Measurements from ENCODE around the gene DOCK2. TPM values are rescaled to one million over a fixed set of nuclear protein-coding genes. Genes with fewer than 3 reads are reported as not detected.
A peak's percentile ranks its signal among the peaks of the same experiment; 100 is the strongest.

Gene DOCK2
- total and polyA plus RNA-seq, 5 experiments from 2014 or later, result 59.5 to 182 (median 84.6) TPM

GRCh38 chr5:169626779-169627178 is 10.3 kb upstream of the DOCK2 start:
- peaks cover 0 to 4% (median 2%) of the 10 kb centered on the region in 4 donors for H3K4me1 Mint-ChIP-seq
- POLR2A ChIA-PET, result no interaction called here

DNA sequence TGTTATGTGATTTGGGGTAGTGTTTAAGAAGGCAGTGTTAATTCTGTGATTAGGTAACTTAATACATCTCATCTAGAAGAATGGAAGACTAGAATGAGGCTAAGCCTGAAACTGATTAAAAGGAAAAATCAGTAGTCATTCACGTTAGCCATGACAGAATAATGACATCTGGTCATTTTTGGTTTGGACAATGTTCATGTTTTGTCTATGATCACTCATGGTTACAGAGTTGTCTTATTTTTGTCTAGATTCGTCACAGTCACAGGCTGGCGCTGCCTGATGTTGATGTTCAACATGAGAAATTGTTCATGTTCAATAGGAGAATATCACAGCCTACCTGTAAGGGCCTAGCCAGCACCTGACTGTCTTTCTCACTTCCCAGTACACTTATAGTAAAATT is 9.5 kb upstream of the DOCK2 start:
- POLR2A ChIA-PET, result no interaction called here
- H3K9me3 Mint-ChIP-seq, result peaks cover 0 to 5% (median 0%) of the 10 kb centered on the region in 9 donors
- peaks cover 2 to 10% (median 4%) of the 10 kb centered on the region in 5 donors for H3K27me3 Mint-ChIP-seq
- H3K4me1 Mint-ChIP-seq, result peaks cover 0 to 4% (median 2%) of the 10 kb centered on the region in 4 donors
- no peak overlapping the region for H3K4me3 Mint-ChIP-seq
- no peak overlapping the region for H3K27ac Mint-ChIP-seq
- no peak for ATAC-seq
- no peak for DNase-seq
- no peaks in the 10 kb centered on the region for H3K36me3 Mint-ChIP-seq

More at GRCh38 chr5:169626779-169627178, 10.3 kb upstream of the DOCK2 start:
- Mint-ChIP-seq H3K9me3 (peaks cover 0 to 5% (median 0%) of the 10 kb centered on the region in 9 donors), H3K4me3 (no peak overlapping the region), H3K27ac (no peak overlapping the region), H3K36me3 (no peaks in the 10 kb centered on the region), H3K27me3 (peaks cover 2 to 5% (median 4%) of the 10 kb centered on the region in 5 donors)
- ATAC-seq (no peak), DNase-seq (no peak)

GRCh38 chr5:169628892-169629291 is 8.2 kb upstream of the DOCK2 start:
- DNase-seq, result no peak
- H3K4me1 Mint-ChIP-seq, result peaks cover 0 to 4% (median 1%) of the 10 kb centered on the region in 4 donors
- POLR2A ChIA-PET, result no interaction called here
- no peaks in the 10 kb centered on the region for H3K36me3 Mint-ChIP-seq
- no peak overlapping the region for H3K27ac Mint-ChIP-seq
- no peak for ATAC-seq
- H3K27me3 Mint-ChIP-seq, result peaks cover 2 to 10% (median 4%) of the 10 kb centered on the region in 5 donors
- H3K9me3 Mint-ChIP-seq, result no peaks in the 10 kb centered on the region
- H3K4me3 Mint-ChIP-seq, result no peak overlapping the region

DNA sequence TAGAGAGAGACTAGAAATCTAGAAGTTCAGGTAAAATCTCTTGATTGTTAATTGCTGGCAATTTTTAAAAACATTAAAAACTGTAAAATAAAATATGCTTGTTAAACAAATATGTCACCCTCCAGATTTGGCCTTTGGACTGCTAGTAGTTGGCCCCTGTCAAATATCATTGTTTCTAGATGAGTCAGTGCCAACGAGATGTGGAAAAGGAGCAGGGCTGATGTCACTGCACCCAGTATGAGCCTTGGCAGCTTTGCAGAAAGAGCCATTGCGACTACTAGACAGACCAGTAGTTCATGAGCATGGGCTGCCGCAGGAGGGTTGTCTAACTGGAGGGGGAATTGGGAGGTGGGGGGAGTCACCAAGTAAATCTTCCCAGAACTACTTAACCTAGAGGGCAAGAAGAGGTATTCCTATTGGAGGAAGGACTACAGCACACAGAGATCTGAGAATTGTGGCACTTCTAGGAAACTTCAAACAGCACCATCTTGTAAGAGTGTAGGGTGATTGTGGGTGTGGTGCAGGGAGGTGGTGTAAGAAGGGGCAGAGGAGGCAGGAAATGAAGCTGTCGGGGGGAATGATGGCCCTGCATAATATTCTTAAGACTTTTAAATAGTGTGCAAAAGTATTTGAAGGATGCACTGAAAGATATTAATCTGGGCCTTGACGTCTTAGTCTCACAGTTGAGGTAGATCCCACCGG is 7.1 kb upstream of the DOCK2 start:
- Mint-ChIP-seq H3K27ac (no peak overlapping the region), H3K36me3 (no peaks in the 10 kb centered on the region), H3K27me3 (peaks cover 2 to 10% (median 4%) of the 10 kb centered on the region in 5 donors), H3K9me3 (peaks cover 0 to 8% (median 3%) of the 10 kb centered on the region in 9 donors), H3K4me3 (no peak overlapping the region), H3K4me1 (peaks cover 0 to 4% (median 0%) of the 10 kb centered on the region in 4 donors)
- no peak for DNase-seq
- no peak for ATAC-seq
- POLR2A ChIA-PET, result no interaction called here

- H3K4me1 Mint-ChIP-seq, result peaks cover 2 to 8% (median 4%) of the 10 kb centered on the region in 4 donors
- H3K4me3 Mint-ChIP-seq, result no peak overlapping the region
- POLR2A ChIA-PET, result no interaction called here
- H3K9me3 Mint-ChIP-seq, result peaks cover 0 to 8% (median 3%) of the 10 kb centered on the region in 9 donors
- DNase-seq (no peak), ATAC-seq (no peak)
- no peak overlapping the region for H3K27ac Mint-ChIP-seq
- no peaks in the 10 kb centered on the region for H3K36me3 Mint-ChIP-seq
- H3K27me3 Mint-ChIP-seq, result peaks cover 2 to 10% (median 4%) of the 10 kb centered on the region in 5 donors
These were observed 5.7 kb upstream of the DOCK2 start for GRCh38 chr5:169631360-169631759.

DNA sequence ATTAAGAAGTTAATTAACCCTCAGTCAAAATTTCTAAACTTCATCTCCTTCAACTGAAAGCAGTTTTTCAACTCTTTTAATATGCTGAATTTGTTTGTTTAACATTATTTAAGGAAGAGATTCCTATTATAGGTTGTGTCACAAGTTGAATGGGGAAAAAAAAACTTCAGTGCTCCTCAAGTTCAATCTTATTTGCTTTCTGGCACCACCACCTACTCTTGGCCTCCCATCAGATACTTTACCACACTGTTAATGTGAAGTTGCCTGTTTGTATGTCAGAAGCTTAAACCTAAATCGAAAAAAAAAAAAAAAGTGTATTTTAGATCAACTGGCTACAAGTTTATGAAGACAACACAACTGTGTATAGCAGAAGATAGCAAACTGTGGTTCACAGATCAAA is 4.1 kb upstream of the DOCK2 start:
- POLR2A ChIA-PET, result no interaction called here
- Mint-ChIP-seq H3K9me3 (peaks cover 0 to 8% (median 3%) of the 10 kb centered on the region in 9 donors), H3K4me3 (no peak overlapping the region), H3K36me3 (peaks cover 0 to 1% (median 0%) of the 10 kb centered on the region in 3 donors), H3K4me1 (peaks cover 8 to 12% (median 10%) of the 10 kb centered on the region in 4 donors), H3K27ac (no peak overlapping the region), H3K27me3 (peaks cover 2 to 10% (median 4%) of the 10 kb centered on the region in 5 donors)
- ATAC-seq (no peak), DNase-seq (no peak)

GRCh38 chr5:169634606-169635005 is 2.5 kb upstream of the DOCK2 start:
- H3K4me1 Mint-ChIP-seq, result peaks cover 20 to 28% (median 26%) of the 10 kb centered on the region in 4 donors
- ATAC-seq (no peak), DNase-seq (no peak)
- peaks cover 2 to 11% (median 9%) of the 10 kb centered on the region in 3 donors for H3K36me3 Mint-ChIP-seq
- H3K4me3 Mint-ChIP-seq, result no peak overlapping the region
- H3K27me3 Mint-ChIP-seq, result peaks cover 0 to 10% (median 3%) of the 10 kb centered on the region in 5 donors
- POLR2A ChIA-PET, result no interaction called here
- peaks cover 0 to 14% (median 4%) of the 10 kb centered on the region in 9 donors for H3K9me3 Mint-ChIP-seq
- peak overlapping the region in 1 of 10 donors; percentile 34 for H3K27ac Mint-ChIP-seq

DNA sequence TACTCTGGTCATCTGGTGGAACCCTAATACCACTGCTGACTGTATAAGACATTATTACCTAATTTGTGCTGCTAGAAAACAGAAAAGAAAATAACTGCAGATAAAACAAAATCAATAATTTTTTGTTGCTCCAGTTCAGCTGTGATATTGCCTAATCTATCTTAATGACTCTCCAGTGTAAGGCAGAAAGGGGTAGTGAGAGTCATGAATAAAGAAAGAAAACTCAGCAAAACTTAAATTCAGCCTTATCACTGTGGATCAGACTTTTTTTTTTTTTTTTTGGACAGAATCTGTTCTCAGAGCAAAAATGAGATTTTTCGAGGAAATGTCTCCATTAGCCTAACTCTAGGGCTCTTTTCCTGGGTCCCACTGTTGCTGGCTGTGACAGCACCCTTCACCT is 1.1 kb upstream of the DOCK2 start:
- H3K4me1 Mint-ChIP-seq, result peaks cover 22 to 42% (median 39%) of the 10 kb centered on the region in 4 donors
- H3K36me3 Mint-ChIP-seq, result peaks cover 10 to 24% (median 18%) of the 10 kb centered on the region in 3 donors
- peak overlapping the region; percentile 92 to 97 (median 94) for H3K4me3 Mint-ChIP-seq
- peaks cover 0 to 9% (median 2%) of the 10 kb centered on the region in 5 donors for H3K27me3 Mint-ChIP-seq
- DNase-seq (no peak), ATAC-seq (no peak)
- POLR2A ChIA-PET, result no interaction called here
- H3K9me3 Mint-ChIP-seq, result peaks cover 0 to 14% (median 4%) of the 10 kb centered on the region in 9 donors
- H3K27ac Mint-ChIP-seq, result peak overlapping the region in 5 of 10 donors; percentile 25 to 96 (median 57)

DNA sequence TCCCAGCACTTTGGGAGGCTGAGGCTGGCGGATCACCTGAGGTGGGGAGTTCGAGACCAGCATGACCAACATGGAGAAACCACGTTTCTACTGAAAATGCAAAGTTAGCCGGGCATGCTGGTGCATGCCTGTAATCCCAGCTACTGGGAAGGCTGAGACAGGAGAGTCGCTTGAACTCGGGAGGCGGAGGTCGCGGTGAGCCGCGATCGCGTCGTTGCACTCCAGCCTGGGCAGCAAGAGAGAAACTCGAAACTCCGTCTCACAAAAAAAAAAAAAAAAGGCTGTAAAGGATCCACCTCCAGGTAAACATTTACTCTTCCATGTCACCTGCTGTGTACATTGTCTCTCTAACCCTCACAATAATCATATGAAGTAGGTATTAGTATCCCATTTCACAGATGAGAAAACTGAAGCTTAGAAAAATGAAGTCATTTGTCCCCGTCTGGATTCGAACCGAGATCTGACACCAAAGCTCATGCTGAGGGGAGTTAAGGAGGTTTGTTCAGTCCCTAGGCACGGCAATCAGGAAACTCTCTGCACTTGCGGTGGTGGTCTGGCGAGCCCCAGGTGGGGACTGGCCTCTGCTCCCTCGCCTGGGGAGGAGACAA is 494 bp upstream of the DOCK2 start:
- peaks cover 27 to 48% (median 45%) of the 10 kb centered on the region in 4 donors for H3K4me1 Mint-ChIP-seq
- peaks cover 0 to 14% (median 4%) of the 10 kb centered on the region in 9 donors for H3K9me3 Mint-ChIP-seq
- H3K4me3 Mint-ChIP-seq, result peak overlapping the region; percentile 92 to 97 (median 94)
- DNase-seq (no peak), ATAC-seq (no peak)
- peaks cover 10 to 31% (median 21%) of the 10 kb centered on the region in 3 donors for H3K36me3 Mint-ChIP-seq
- H3K27ac Mint-ChIP-seq, result peak overlapping the region; percentile 89 to 97 (median 94)
- H3K27me3 Mint-ChIP-seq, result peaks cover 0 to 7% (median 0%) of the 10 kb centered on the region in 5 donors
- POLR2A ChIA-PET, result interaction anchor here (1.8 to 2.7 kb wide), 2 partner anchors 13 to 53 kb away, joined by 9 to 16 read pairs; partner anchors contain the start of gene SPDL1

DNA sequence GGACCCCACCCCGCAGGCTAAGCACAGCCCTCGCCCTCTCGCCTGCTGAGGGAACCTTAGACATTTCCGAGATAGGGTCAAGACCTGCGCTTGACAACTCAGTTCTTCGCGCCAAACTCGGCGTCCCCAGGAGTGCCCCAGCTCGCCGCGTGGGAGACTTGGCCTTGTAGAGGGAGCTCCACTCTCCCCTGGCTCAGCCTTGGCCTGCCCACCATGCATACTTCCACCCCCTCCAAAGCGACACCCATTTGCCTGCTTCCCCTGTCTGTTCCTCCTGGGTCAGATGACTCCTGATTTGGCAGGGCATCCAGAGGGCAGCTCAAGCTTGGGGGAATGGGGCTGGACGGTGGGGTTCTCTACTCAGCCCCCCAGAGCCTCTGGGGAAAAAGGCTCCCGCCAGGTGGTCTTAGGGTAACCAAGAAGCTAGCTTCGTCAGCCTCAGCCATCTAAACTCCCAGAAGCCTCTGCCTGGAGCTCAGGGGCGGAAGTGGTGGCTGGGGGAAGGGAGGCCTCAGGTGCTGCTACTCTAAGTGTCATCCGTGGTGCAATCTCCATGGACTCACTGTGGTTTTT is 560 bp downstream of the DOCK2 start:
- H3K27ac Mint-ChIP-seq, result peak overlapping the region; percentile 91 to 97 (median 94)
- H3K9me3 Mint-ChIP-seq, result peaks cover 0 to 14% (median 4%) of the 10 kb centered on the region in 9 donors
- peaks cover 10 to 32% (median 22%) of the 10 kb centered on the region in 3 donors for H3K36me3 Mint-ChIP-seq
- peak; percentile 32 to 84 (median 68) for DNase-seq
- no peaks in the 10 kb centered on the region for H3K27me3 Mint-ChIP-seq
- peak overlapping the region; percentile 87 to 97 (median 94) for H3K4me3 Mint-ChIP-seq
- peak; percentile 76 to 82 for ATAC-seq
- peaks cover 31 to 58% (median 55%) of the 10 kb centered on the region in 4 donors for H3K4me1 Mint-ChIP-seq
- POLR2A ChIA-PET, result interaction anchor here (0.6 to 2.7 kb wide), 6 partner anchors 12 to 144 kb away, joined by 3 to 16 read pairs (median 5); partner anchors contain the start of gene SPDL1

- peak overlapping the region in 3 of 10 donors; percentile 12 to 26 (median 16) for H3K4me3 Mint-ChIP-seq
- ATAC-seq, result no peak
- H3K36me3 Mint-ChIP-seq, result peaks cover 10 to 54% (median 22%) of the 10 kb centered on the region in 3 donors
- H3K4me1 Mint-ChIP-seq, result peaks cover 51 to 88% (median 81%) of the 10 kb centered on the region in 4 donors
- DNase-seq, result no peak
- H3K27me3 Mint-ChIP-seq, result no peaks in the 10 kb centered on the region
- peak overlapping the region in 4 of 10 donors; percentile 9 to 60 (median 40) for H3K27ac Mint-ChIP-seq
- peaks cover 0 to 13% (median 0%) of the 10 kb centered on the region in 9 donors for H3K9me3 Mint-ChIP-seq
- POLR2A ChIA-PET, result no interaction called here
These were observed 4.2 kb downstream of the DOCK2 start for GRCh38 chr5:169641253-169641652.

- no peaks in the 10 kb centered on the region for H3K27me3 Mint-ChIP-seq
- H3K4me1 Mint-ChIP-seq, result peaks cover 65 to 96% (median 93%) of the 10 kb centered on the region in 4 donors
- peaks cover 0 to 32% (median 7%) of the 10 kb centered on the region in 3 donors for H3K36me3 Mint-ChIP-seq
- H3K27ac Mint-ChIP-seq, result peak overlapping the region in 6 of 10 donors; percentile 48 to 95 (median 82)
- ATAC-seq, result no peak
- peaks cover 0 to 4% (median 0%) of the 10 kb centered on the region in 9 donors for H3K9me3 Mint-ChIP-seq
- POLR2A ChIA-PET, result no interaction called here
- peak overlapping the region in 9 of 10 donors; percentile 4 to 81 (median 54) for H3K4me3 Mint-ChIP-seq
- DNase-seq, result no peak
These were observed 9.8 kb downstream of the DOCK2 start for GRCh38 chr5:169646856-169647255.

Measured in naive thymus-derived CD8-positive, alpha-beta T cell (primary cell).